ENCODE measurements around the gene GAMT. TPM values are rescaled to one million over a fixed set of nuclear protein-coding genes. Genes with fewer than 3 reads are reported as not detected.

The GAMT gene
- total and polyA plus RNA-seq, 3 donors from 2014 or later, result 92.2 to 191 (median 144) TPM

DNA sequence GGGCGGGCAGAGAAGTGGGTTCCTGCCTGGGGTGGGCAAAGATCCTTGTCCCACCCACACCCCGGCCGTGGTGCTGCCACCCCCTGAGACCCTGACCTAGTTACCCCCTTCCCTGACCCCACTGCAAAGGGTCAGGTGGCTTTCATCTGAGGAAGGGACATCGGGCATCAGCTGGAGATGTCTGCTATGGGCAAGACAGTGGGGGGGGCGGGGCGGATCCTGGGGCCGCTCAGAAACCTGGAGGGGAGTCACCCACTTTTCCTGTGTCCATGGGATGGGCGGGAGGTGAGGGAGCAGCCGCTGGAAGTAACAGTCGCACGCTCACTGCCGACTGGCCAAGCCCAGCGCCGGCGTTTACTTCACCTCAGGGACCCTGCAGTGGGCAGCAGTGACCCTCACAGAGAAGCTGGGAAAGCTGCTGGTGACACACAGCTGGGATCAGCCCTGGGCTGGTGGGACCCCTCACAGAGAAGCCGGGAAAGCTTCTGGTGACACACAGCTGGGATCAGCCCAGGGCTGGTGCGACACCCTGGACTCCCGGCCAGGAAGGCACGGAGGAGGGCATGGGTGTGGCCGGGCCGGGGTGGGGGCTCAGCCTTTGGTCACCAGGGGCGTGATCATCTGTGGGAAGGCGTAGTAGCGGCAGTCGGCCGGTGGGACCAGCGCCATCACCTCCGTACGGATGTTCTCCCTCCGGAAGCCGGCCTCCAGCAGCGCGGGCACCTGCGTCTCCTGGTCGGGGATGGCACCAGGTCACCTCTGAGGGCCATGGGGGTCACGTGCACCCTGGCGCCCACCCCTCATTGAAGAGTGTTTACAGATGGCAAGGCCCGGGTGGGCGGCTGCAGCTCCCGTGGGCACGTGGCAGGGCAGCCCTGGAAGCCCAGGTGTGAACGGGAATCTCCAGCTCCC is 4.3 kb downstream of the GAMT start:
- Histone ChIP-seq H3K4me1 (peaks cover 42% of the 10 kb centered on the region), H3K36me3 (ENCODE audit: low read depth, missing control alignments) (no peaks in the 10 kb centered on the region), H3K27ac (no peak overlapping the region), H3K9me3 (no peaks in the 10 kb centered on the region), H3K4me3 (no peak overlapping the region), H3K27me3 (no peaks in the 10 kb centered on the region)
- no peak for TF ChIP-seq POLR2A (IDR thresholded peaks at IDR 0.05)
- TF ChIP-seq, protein P1, sequence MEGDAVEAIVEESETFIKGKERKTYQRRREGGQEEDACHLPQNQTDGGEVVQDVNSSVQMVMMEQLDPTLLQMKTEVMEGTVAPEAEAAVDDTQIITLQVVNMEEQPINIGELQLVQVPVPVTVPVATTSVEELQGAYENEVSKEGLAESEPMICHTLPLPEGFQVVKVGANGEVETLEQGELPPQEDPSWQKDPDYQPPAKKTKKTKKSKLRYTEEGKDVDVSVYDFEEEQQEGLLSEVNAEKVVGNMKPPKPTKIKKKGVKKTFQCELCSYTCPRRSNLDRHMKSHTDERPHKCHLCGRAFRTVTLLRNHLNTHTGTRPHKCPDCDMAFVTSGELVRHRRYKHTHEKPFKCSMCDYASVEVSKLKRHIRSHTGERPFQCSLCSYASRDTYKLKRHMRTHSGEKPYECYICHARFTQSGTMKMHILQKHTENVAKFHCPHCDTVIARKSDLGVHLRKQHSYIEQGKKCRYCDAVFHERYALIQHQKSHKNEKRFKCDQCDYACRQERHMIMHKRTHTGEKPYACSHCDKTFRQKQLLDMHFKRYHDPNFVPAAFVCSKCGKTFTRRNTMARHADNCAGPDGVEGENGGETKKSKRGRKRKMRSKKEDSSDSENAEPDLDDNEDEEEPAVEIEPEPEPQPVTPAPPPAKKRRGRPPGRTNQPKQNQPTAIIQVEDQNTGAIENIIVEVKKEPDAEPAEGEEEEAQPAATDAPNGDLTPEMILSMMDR (IDR thresholded peaks at IDR 0.05), result no peak
- intact Hi-C loops (cut with DNase I; ENCODE audit: low total_unique reads), result no loop called here
- no peak for DNase-seq
- WGBS, 2 donors, result 73 to 76% methylated on average over 5 to 42 of the region's 42 CpGs

DNA sequence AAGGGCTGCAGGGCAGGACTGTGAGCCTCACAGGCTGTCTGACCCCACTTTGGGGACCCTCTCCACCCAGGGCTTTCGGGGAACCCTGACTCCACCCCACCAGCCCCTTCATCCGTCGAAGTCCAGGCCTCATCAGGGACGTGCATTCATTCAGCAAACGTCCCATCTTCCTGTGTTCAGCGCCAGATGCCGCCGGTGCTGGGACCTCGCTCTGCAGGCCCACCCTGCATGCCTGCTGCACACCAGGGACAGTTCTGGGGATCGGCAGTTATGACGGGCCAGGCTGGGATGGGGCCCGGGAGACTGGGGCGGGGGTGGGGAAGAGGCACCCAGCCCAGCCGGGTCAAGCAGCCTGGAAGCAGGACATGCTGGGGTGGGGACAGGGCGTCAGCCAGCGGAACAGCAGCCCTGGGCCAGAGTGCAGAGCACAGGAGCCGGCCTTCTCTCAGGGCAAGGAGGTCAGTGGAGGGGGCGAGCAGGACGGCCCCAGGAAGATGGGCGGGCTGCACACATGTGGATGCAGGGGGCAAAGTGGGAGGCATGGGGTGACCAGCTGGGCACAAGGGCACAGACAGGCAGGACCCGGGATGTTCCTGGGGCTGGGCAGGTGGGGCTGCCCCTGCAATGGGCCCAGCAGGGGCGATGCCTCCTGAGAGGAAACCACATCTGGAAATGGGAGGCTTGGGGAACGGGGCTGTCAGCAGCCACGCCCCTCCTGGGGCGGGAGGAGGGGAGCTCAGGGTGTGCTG is 5.1 kb downstream of the GAMT start:
- intact Hi-C loops (cut with DNase I; ENCODE audit: low total_unique reads), result no loop called here
- H3K9me3 ChIP-seq, result no peaks in the 10 kb centered on the region
- no peaks in the 10 kb centered on the region for H3K36me3 ChIP-seq (ENCODE audit: low read depth, missing control alignments)
- H3K4me3 ChIP-seq, result no peak overlapping the region
- TF ChIP-seq POLR2A (IDR thresholded peaks at IDR 0.05), result no peak
- TF ChIP-seq, protein P1 (IDR thresholded peaks at IDR 0.05), result no peak
- peaks cover 36% of the 10 kb centered on the region for H3K4me1 ChIP-seq
- H3K27me3 ChIP-seq, result no peaks in the 10 kb centered on the region
- 55 to 63% methylated on average over 17 to 25 of the region's 25 CpGs for WGBS, 2 donors
- DNase-seq, result no peak
- H3K27ac ChIP-seq, result peak overlapping the region in 1 of 2 donors; percentile 24

DNA sequence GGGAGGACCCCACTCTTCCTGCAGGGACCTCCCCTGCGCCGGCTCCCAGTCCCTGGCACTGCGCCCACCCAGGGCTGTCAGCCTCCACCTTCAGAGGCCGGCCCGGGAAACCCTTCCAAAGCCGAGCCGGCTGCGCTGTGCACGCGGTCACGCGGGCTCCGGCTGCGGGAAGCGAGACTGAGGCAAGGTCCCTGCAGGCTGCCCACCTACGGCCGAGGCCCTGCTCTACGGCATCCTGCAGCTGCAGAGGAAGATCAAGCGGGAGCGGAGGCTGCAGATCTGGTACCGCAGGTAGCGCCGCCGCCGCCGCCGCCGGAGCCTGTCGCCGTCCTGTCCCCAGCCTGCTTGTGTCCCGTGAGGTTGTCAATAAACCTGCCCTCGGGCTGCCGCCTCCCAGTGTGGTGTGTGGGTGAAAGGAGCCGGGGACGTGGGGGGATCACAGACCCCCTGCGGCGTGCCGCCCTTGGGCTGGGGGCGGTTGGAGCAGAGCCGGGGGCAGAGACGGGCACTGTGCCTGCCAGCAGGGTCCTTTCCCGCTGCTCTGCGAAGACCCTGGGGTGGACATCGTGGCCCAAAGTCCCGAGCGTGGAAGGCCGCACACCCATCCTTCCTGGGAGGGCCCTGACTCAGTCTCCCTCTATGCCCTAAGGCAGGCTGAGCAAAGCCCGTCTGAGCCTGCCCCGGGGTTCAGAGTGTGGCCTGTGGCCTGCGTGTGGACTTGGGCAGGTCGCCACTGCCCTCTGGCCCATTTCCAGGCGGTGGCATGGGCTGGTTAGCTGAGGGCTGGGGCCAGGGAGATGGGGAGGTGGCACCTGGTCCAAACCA is 5.9 kb downstream of the GAMT start:
- intact Hi-C loops (cut with DNase I; ENCODE audit: low total_unique reads), result no loop called here
- no peak for TF ChIP-seq POLR2A (IDR thresholded peaks at IDR 0.05)
- TF ChIP-seq, protein P1 (IDR thresholded peaks at IDR 0.05), result no peak
- WGBS, 2 donors, result 69 to 78% methylated on average over 20 to 45 of the region's 52 CpGs

DNA sequence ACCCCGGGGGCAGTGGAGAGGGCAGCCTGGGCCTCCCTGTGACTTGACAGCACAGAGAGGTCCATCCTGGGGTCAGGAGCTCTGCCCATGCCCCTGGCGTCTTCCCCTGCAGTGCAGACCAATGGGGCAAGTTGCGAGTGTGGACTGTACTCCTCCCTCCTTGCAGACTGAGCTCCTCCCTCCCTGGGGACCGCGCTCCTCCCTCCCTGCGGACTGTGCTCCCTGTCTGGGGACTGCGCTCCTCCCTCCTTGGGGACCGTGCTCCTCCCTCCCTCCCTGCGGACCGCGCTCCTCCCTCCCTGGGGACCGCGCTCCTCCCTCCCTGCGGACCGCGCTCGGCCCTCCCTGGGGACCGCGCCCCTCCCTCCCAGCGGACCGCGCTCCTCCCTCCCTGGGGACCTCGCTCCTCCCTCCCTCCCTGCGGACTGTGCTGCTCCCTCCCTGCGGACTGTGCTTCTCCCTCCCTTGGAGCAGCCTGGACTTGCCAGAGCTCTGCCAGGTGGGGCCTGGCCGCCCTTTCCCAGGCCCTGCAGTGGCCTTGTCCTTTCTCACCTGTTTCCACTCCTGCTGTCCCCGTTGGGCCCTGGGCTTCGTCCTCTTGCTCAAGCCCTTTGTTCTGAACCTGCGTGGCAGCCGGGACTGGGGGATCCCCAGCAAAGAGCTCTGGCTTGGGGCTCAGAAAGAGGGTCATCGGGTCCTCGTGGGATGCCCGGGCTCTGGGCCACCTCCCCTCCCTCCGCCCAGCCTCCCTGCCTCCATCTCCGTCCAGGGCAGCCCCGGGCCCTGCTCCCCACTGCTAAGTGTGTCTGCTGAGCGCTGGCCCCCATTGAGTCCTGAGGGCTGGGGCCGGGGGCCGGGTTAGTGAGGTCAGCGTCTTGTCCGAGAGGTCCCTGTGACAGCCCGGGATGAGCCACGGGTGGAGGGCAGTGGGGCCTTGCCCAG is 6.8 kb downstream of the GAMT start:
- DNase-seq, result no peak
- no peaks in the 10 kb centered on the region for H3K9me3 ChIP-seq
- no peak overlapping the region for H3K27ac ChIP-seq
- 55 to 56% methylated on average over 22 to 43 of the region's 43 CpGs for WGBS, 2 donors
- H3K4me3 ChIP-seq, result no peak overlapping the region
- no peaks in the 10 kb centered on the region for H3K36me3 ChIP-seq (ENCODE audit: low read depth, missing control alignments)
- peaks cover 22% of the 10 kb centered on the region for H3K4me1 ChIP-seq
- no peaks in the 10 kb centered on the region for H3K27me3 ChIP-seq
- no peak for TF ChIP-seq POLR2A (IDR thresholded peaks at IDR 0.05)
- TF ChIP-seq, protein P1 (IDR thresholded peaks at IDR 0.05), result no peak
- intact Hi-C loops (cut with DNase I; ENCODE audit: low total_unique reads), result no loop called here

More for the DNA sequence above, 5.9 kb downstream of the GAMT start:
- no peak for DNase-seq
- no peak overlapping the region for H3K4me3 ChIP-seq
- no peaks in the 10 kb centered on the region for H3K27me3 ChIP-seq
- peak overlapping the region in 1 of 2 donors; percentile 24 for H3K27ac ChIP-seq
- peaks cover 30% of the 10 kb centered on the region for H3K4me1 ChIP-seq
- no peaks in the 10 kb centered on the region for H3K9me3 ChIP-seq
- H3K36me3 ChIP-seq (ENCODE audit: low read depth, missing control alignments), result no peaks in the 10 kb centered on the region
